Hepatocyte (in vitro differentiated cells): Measurements from ENCODE around the gene CD36. TPM values are rescaled to one million over a fixed set of nuclear protein-coding genes. Genes with fewer than 3 reads are reported as not detected.

Experiments used
- polyA plus RNA-seq: library from polyadenylated mRNA; unstranded; fragments of >200 nt; fragmentation: Nextera tagmentation; extraction: Ambion mirVana; gene quantifications from 2 replicates; pipeline ENCODE4 v1.2.1, GENCODE V29; 2016
- small RNA-seq: library from RNA; depleted of rRNA; stranded (forward); fragments of <200 nt; gene quantifications from one replicate; pipeline ENCODE3, GENCODE V24; 2014
- total RNA-seq: library from RNA; depleted of rRNA; stranded (reverse); fragments of >200 nt; gene quantifications from 2 replicates; pipeline ENCODE4 v1.2.3, GENCODE V29; 2014

The CD36 gene
- total and polyA plus RNA-seq, 2 experiments from 2014 or later: 5.4 to 22.6 TPM

Small RNA genes within 50 kb of the gene (small RNA-seq; reads per million reads assigned to genes)
- gene AC073850.1: not detected

Other genes starting within 250 kb of the CD36 start
- not detected in 2 replicates for gene GNAT3, start 126.6 kb upstream of the CD36 start, total RNA-seq
- not detected in 2 replicates for gene GNAT3, start 126.6 kb upstream of the CD36 start, polyA plus RNA-seq